ENCODE measurements around the gene MCTP2. TPM values are rescaled to one million over a fixed set of nuclear protein-coding genes. Genes with fewer than 3 reads are reported as not detected.

Gene MCTP2
- total and polyA plus RNA-seq, 2 of the 8 experiments (the other 6 are each of a cell fraction or from before 2014, with no cell fraction given) = 3.4 to 4.5 TPM

- H2BK12ac ChIP-seq (ENCODE audit: low read depth, low read length) = no peak overlapping the region
- H4K5ac ChIP-seq (ENCODE audit: insufficient read length, low read depth, low read length) = no peak overlapping the region
- H3K4me1 ChIP-seq (replicated peaks in 1 of 4; ENCODE audit: control insufficient read depth in 3 of 4, insufficient read depth in 4 of 4, low read length in 3 of 4) = no peaks in the 10 kb centered on the region
- H4K20me1 ChIP-seq (replicated peaks in 1 of 2; ENCODE audit: control insufficient read depth in 1 of 2, insufficient read depth in 2 of 2, low read length in 2 of 2) = no peaks in the 10 kb centered on the region
- no peak overlapping the region for H2BK120ac ChIP-seq (replicated peaks; ENCODE audit: low read depth, low read length)
- DNase-seq (ENCODE audit: low read depth in 1 of 2, low spot score in 2 of 2) (no peak), FAIRE-seq (no peak)
- H2BK15ac ChIP-seq (ENCODE audit: low read length) = no peak overlapping the region
- no peak overlapping the region for H3K23ac ChIP-seq (ENCODE audit: insufficient read length)
- no peak overlapping the region for H2BK5ac ChIP-seq (ENCODE audit: low read depth, low read length)
- ChIA-PET POLR2A (ENCODE audit: partially characterized antibody) (no interaction called here), CTCF (ENCODE audit: partially characterized antibody) (interaction anchor here (0.6 kb wide), 1 partner anchor 139 kb away, joined by 3 read pairs; no protein-coding TSS in a partner anchor)
- H3K23me2 ChIP-seq (ENCODE audit: low read depth, low read length) = no peaks in the 10 kb centered on the region
- 82% methylated on average over 6 of the region's 6 CpGs; no CpG with 5 or more reads in 1 of the 2 experiments for WGBS, 2 experiments (ENCODE audit: extremely low coverage in 1 of 2, insufficient coverage in 1 of 2, insufficient read length in 1 of 2, insufficient replicate concordance in 2 of 2, low coverage in 1 of 2, low lambda C conversion rate in 2 of 2, missing lambda C conversion rate in 1 of 2)
- no peaks in the 10 kb centered on the region for H3K9me3 ChIP-seq (ENCODE audit: insufficient read depth in 2 of 2, low read depth in 1 of 2, low read length in 1 of 2)
- H2AK5ac ChIP-seq (ENCODE audit: low read depth, low read length) = no peak overlapping the region
- no peak overlapping the region for H3K9ac ChIP-seq (replicated peaks in 1 of 4; ENCODE audit: extremely low read depth in 1 of 4, low read depth in 3 of 4, low read length in 3 of 4)
- H4K8ac ChIP-seq (ENCODE audit: extremely low read depth, insufficient read depth, low read length) = no peak overlapping the region
- H2BK20ac ChIP-seq (ENCODE audit: low read length) = no peak overlapping the region
- no peak overlapping the region for H3K4me3 ChIP-seq (ENCODE audit: extremely low read depth in 1 of 4, insufficient read depth in 2 of 4, low read depth in 3 of 4, low read length in 4 of 4)
- H3K36me3 ChIP-seq (ENCODE audit: control insufficient read depth in 2 of 4, insufficient read depth in 4 of 4, low read length in 3 of 4) = no peaks in the 10 kb centered on the region
- no peaks in the 10 kb centered on the region for H3K27me3 ChIP-seq (replicated peaks in 1 of 4; ENCODE audit: control insufficient read depth in 3 of 4, extremely low read depth in 1 of 4, insufficient read depth in 3 of 4, low read length in 3 of 4)
- TF ChIP-seq EGR1 (IDR thresholded peaks at IDR 0.05; ENCODE audit: borderline replicate concordance, low read depth, low read length) (no peak), SP2 (IDR thresholded peaks at IDR 0.05; ENCODE audit: low read length) (no peak), GTF2F1 (IDR thresholded peaks at IDR 0.05; ENCODE audit: borderline replicate concordance, low read depth, low read length) (no peak)
- H2AFZ ChIP-seq (ENCODE audit: low read length) = no peak overlapping the region
- no peak overlapping the region for H3K56ac ChIP-seq (replicated peaks; ENCODE audit: insufficient read length, low read depth, low read length)
- H3K4ac ChIP-seq (replicated peaks; ENCODE audit: insufficient read length, low read depth, low read length) = no peak overlapping the region
- H3K18ac ChIP-seq (ENCODE audit: extremely low read depth, low read length) = no peak overlapping the region
- no peak overlapping the region for H4K91ac ChIP-seq (replicated peaks; ENCODE audit: insufficient read length, low read length)
- H3K14ac ChIP-seq (ENCODE audit: insufficient read length) = no peak overlapping the region
- no peaks in the 10 kb centered on the region for H3K79me2 ChIP-seq (ENCODE audit: control insufficient read depth in 1 of 2, insufficient read depth in 2 of 2, low read length in 2 of 2)
- H3K4me2 ChIP-seq (ENCODE audit: insufficient read depth in 1 of 2, low read depth in 2 of 2, low read length in 2 of 2) = no peak overlapping the region
- no peaks in the 10 kb centered on the region for H3K79me1 ChIP-seq (ENCODE audit: low read depth, low read length)
- no peak overlapping the region for H3K27ac ChIP-seq (ENCODE audit: low read depth, low read length)
Observed at GRCh38 chr15:94367726-94368535, 136.6 kb downstream of the MCTP2 start.
